Stimulated activated CD8-positive, alpha-beta memory T cell treated with anti-CD3 and anti-CD28 coated beads, Interleukin-7, amount 100 ng/mL, for 48 hours (primary cell): ENCODE data around the gene MIA3.
"Not testable (repeated sequence)": the region's sequence is repeated elsewhere in the genome, so short reads cannot be mapped to it uniquely, and the experiment has no call there.

Experiments
- DNase-seq, 2 donors: peaks; one replicate each; pipeline ENCODE4 v3.0.0-alpha.2; 2020; ENCODE audit warnings: low read depth in 1 of 2; ENCODE audit errors: extremely low read depth in 1 of 2

The MIA3 gene

GRCh38 chr1:222618001-222618879, at the start of gene MIA3:
Gene MIA3, plus strand, starts transcription at chr1:222618097. Its CDS starts 14 bp downstream, at chr1:222618111.
- peak in 1 of 2 donors; percentile 6 for DNase-seq

- no peak for DNase-seq
These were observed 47.1 kb upstream of the MIA3 start for GRCh38 chr1:222570837-222571236.

- DNase-seq, result no peak
These were observed 38.6 kb upstream of the MIA3 start for GRCh38 chr1:222579316-222579715.

- DNase-seq, result no peak
These were observed 35.7 kb upstream of the MIA3 start for GRCh38 chr1:222582099-222582774.

GRCh38 chr1:222583079-222583478, 34.8 kb upstream of the MIA3 start:
- no peak for DNase-seq

GRCh38 chr1:222586842-222587241, 31.1 kb upstream of the MIA3 start:
- DNase-seq, result no peak

- no peak for DNase-seq
These were observed 29.8 kb upstream of the MIA3 start for GRCh38 chr1:222588135-222588534.

- DNase-seq, result peak; percentile 56 to 82
These were observed 28.2 kb upstream of the MIA3 start, which contains the start of gene TAF1A for GRCh38 chr1:222589462-222590302. Gene TAF1A, minus strand, starts transcription at chr1:222589933.

GRCh38 chr1:222592171-222592570, 25.7 kb upstream of the MIA3 start:
- DNase-seq, result no peak

- DNase-seq, result no peak
These were observed 23.1 kb upstream of the MIA3 start for GRCh38 chr1:222594789-222595188.

- DNase-seq, result no peak
These were observed 21.2 kb upstream of the MIA3 start for GRCh38 chr1:222596696-222597095.

- no peak for DNase-seq
These were observed 17.6 kb upstream of the MIA3 start for GRCh38 chr1:222600281-222600680.

- no peak for DNase-seq
These were observed 16.6 kb upstream of the MIA3 start for GRCh38 chr1:222601257-222601656.

GRCh38 chr1:222606757-222607156, 11.1 kb upstream of the MIA3 start:
- DNase-seq, result no peak

GRCh38 chr1:222609111-222609510, 8.8 kb upstream of the MIA3 start:
- not testable (repeated sequence) for DNase-seq

GRCh38 chr1:222610728-222611127, 7.2 kb upstream of the MIA3 start:
- DNase-seq, result no peak

- DNase-seq, result no peak
These were observed 4.3 kb upstream of the MIA3 start for GRCh38 chr1:222613627-222614026.

- DNase-seq, result no peak
These were observed 1.4 kb upstream of the MIA3 start for GRCh38 chr1:222616525-222616924.

GRCh38 chr1:222617367-222617951, 438 bp upstream of the MIA3 start:
- peak; percentile 77 to 93 for DNase-seq

GRCh38 chr1:222618880-222619596, 1.1 kb downstream of the MIA3 start:
- DNase-seq, result no peak
